ENCODE results near the gene MED22.
A peak's percentile ranks its signal among the peaks of the same experiment; 100 is the strongest.

MED22 gene

GRCh38 chr9:133352635-133353340 is 4.9 kb upstream of the MED22 start:
- peaks cover 49% of the 10 kb centered on the region for H4K20me1 ChIP-seq (ENCODE audit: insufficient read depth, low read length, poor library complexity, severe bottlenecking)
- H3K79me2 ChIP-seq (ENCODE audit: insufficient read depth, low read length), result peaks cover 69% of the 10 kb centered on the region
- H3K4me2 ChIP-seq (ENCODE audit: low read depth, low read length, poor library complexity, severe bottlenecking), result no peak overlapping the region
- H3K9me2 ChIP-seq (replicated peaks; ENCODE audit: low read depth, low read length), result no peaks in the 10 kb centered on the region
- peaks cover 8% of the 10 kb centered on the region for H3K27me3 ChIP-seq (ENCODE audit: insufficient read depth, low read length, poor library complexity, severe bottlenecking)
- no peak overlapping the region for H2AFZ ChIP-seq (ENCODE audit: low read length)
- H3K9me3 ChIP-seq (ENCODE audit: insufficient read depth, low read depth, low read length), result no peaks in the 10 kb centered on the region
- H3F3A ChIP-seq (ENCODE audit: low read depth), result peaks cover 11% of the 10 kb centered on the region; the same call in 1 of the 2 replicates
- peaks cover 23% of the 10 kb centered on the region for H3K4me1 ChIP-seq (ENCODE audit: insufficient read depth, low read length, poor library complexity, severe bottlenecking)
- no peak overlapping the region for H3K4me3 ChIP-seq (ENCODE audit: low read length, poor library complexity, severe bottlenecking)
- no peak overlapping the region for H3K9ac ChIP-seq (ENCODE audit: low read depth, low read length, poor library complexity, severe bottlenecking)
- TF ChIP-seq EZH2phosphoT487 (IDR thresholded peaks at IDR 0.05; ENCODE audit: borderline replicate concordance), result no peak
- TF ChIP-seq, protein P1, sequence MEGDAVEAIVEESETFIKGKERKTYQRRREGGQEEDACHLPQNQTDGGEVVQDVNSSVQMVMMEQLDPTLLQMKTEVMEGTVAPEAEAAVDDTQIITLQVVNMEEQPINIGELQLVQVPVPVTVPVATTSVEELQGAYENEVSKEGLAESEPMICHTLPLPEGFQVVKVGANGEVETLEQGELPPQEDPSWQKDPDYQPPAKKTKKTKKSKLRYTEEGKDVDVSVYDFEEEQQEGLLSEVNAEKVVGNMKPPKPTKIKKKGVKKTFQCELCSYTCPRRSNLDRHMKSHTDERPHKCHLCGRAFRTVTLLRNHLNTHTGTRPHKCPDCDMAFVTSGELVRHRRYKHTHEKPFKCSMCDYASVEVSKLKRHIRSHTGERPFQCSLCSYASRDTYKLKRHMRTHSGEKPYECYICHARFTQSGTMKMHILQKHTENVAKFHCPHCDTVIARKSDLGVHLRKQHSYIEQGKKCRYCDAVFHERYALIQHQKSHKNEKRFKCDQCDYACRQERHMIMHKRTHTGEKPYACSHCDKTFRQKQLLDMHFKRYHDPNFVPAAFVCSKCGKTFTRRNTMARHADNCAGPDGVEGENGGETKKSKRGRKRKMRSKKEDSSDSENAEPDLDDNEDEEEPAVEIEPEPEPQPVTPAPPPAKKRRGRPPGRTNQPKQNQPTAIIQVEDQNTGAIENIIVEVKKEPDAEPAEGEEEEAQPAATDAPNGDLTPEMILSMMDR (conservative IDR thresholded peaks at IDR 0.05; ENCODE audit: low read length), result no peak
- H3K36me3 ChIP-seq (ENCODE audit: insufficient read depth, low read length), result peaks cover 38% of the 10 kb centered on the region

GRCh38 chr9:133351908-133352634 is 4.1 kb upstream of the MED22 start:
- Histone ChIP-seq H3K9me2 (replicated peaks; ENCODE audit: low read depth, low read length) (no peaks in the 10 kb centered on the region), H3K36me3 (ENCODE audit: insufficient read depth, low read length) (peaks cover 38% of the 10 kb centered on the region), H3K27me3 (ENCODE audit: insufficient read depth, low read length, poor library complexity, severe bottlenecking) (peaks cover 8% of the 10 kb centered on the region), H3K79me2 (ENCODE audit: insufficient read depth, low read length) (peaks cover 67% of the 10 kb centered on the region), H3K4me2 (ENCODE audit: low read depth, low read length, poor library complexity, severe bottlenecking) (no peak overlapping the region), H4K20me1 (ENCODE audit: insufficient read depth, low read length, poor library complexity, severe bottlenecking) (peaks cover 49% of the 10 kb centered on the region), H3K9ac (ENCODE audit: low read depth, low read length, poor library complexity, severe bottlenecking) (no peak overlapping the region), H3F3A (ENCODE audit: low read depth) (peaks cover 11% of the 10 kb centered on the region; the same call in 1 of the 2 replicates), H2AFZ (ENCODE audit: low read length) (no peak overlapping the region), H3K4me3 (ENCODE audit: low read length, poor library complexity, severe bottlenecking) (no peak overlapping the region), H3K9me3 (ENCODE audit: insufficient read depth, low read depth, low read length) (no peaks in the 10 kb centered on the region), H3K4me1 (ENCODE audit: insufficient read depth, low read length, poor library complexity, severe bottlenecking) (peaks cover 21% of the 10 kb centered on the region)
- TF ChIP-seq, protein P1 (conservative IDR thresholded peaks at IDR 0.05; ENCODE audit: low read length), result peak; percentile 70
- no peak for TF ChIP-seq EZH2phosphoT487 (IDR thresholded peaks at IDR 0.05; ENCODE audit: borderline replicate concordance)

DNA sequence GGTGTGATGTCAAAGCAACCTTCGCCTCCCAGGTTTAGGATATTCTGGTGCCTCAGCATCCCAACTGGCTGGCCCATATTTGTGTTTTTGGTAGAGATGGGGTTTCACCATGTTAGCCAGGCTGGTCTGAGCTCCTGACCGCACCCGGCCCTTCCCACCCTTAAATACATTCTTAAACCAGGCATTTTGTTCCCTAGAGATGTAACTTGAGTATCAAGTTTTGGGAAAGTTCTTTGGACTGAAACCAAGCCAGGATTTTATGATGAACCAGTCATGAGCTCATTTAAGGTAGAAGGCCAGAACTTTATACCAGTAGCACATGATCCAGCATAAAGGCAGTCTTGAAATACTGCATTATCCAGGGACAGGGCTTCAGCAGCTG is 3.6 kb upstream of the MED22 start:
- TF ChIP-seq, protein P1 (conservative IDR thresholded peaks at IDR 0.05; ENCODE audit: low read length), result no peak
- Histone ChIP-seq H3K79me2 (ENCODE audit: insufficient read depth, low read length) (peaks cover 67% of the 10 kb centered on the region), H3K9me2 (replicated peaks; ENCODE audit: low read depth, low read length) (no peaks in the 10 kb centered on the region), H4K20me1 (ENCODE audit: insufficient read depth, low read length, poor library complexity, severe bottlenecking) (peaks cover 53% of the 10 kb centered on the region), H3K36me3 (ENCODE audit: insufficient read depth, low read length) (peaks cover 38% of the 10 kb centered on the region), H3K4me2 (ENCODE audit: low read depth, low read length, poor library complexity, severe bottlenecking) (no peak overlapping the region), H3K4me3 (ENCODE audit: low read length, poor library complexity, severe bottlenecking) (no peak overlapping the region), H2AFZ (ENCODE audit: low read length) (no peak overlapping the region), H3K9ac (ENCODE audit: low read depth, low read length, poor library complexity, severe bottlenecking) (no peak overlapping the region), H3K4me1 (ENCODE audit: insufficient read depth, low read length, poor library complexity, severe bottlenecking) (peaks cover 23% of the 10 kb centered on the region), H3K9me3 (ENCODE audit: insufficient read depth, low read depth, low read length) (no peaks in the 10 kb centered on the region), H3K27me3 (ENCODE audit: insufficient read depth, low read length, poor library complexity, severe bottlenecking) (peaks cover 8% of the 10 kb centered on the region), H3F3A (ENCODE audit: low read depth) (peaks cover 11% of the 10 kb centered on the region; the same call in 1 of the 2 replicates)

Measured in Loucy (cell line).